CD14-positive monocyte (primary cell): ENCODE data around the gene CHN2. TPM values are rescaled to one million over a fixed set of nuclear protein-coding genes. Genes with fewer than 3 reads are reported as not detected.

ENCODE experiments used
- DNase-seq, 3 donors: peaks; one replicate each; pipeline ENCODE4 v3.0.0-alpha.2; 2011 to 2022
- H2AFZ ChIP-seq: 2 replicates; pipeline ENCODE4 v1.6.0; 2012; ENCODE audit warnings: mild to moderate bottlenecking, low read depth, low read length, inconsistent platforms; ENCODE audit not compliant: insufficient read depth, poor library complexity, severe bottlenecking
- H3K27ac ChIP-seq, 2 donors: 1 replicate in 1 of 2; 2 replicates in 1 of 2; pipeline ENCODE4 v1.5.1; 2012 to 2013; ENCODE audit warnings: low read length in 2 of 2, control low read depth in 1 of 2, inconsistent platforms in 1 of 2, low read depth in 1 of 2, mild to moderate bottlenecking in 1 of 2
- H3K27me3 ChIP-seq, 2 donors: one replicate each; pipeline versions ENCODE4 v1.6.0 to v1.6.1; 2011 to 2013; ENCODE audit warnings: low read length in 2 of 2; ENCODE audit not compliant: control insufficient read depth in 2 of 2, insufficient read depth in 2 of 2
- H3K36me3 ChIP-seq, 2 donors: replicated peaks in 1 of 2; 1 replicate in 1 of 2; 2 replicates in 1 of 2; pipeline versions ENCODE4 v1.5.1 to v1.6.1; 2012 to 2013; ENCODE audit warnings: low read length in 2 of 2, control low read depth in 1 of 2, inconsistent platforms in 1 of 2, mild to moderate bottlenecking in 1 of 2; ENCODE audit not compliant: insufficient read depth in 2 of 2, control insufficient read depth in 1 of 2
- H3K4me1 ChIP-seq, 2 donors: 1 replicate in 1 of 2; 2 replicates in 1 of 2; pipeline versions ENCODE4 v1.5.1 to v1.6.1; 2012 to 2013; ENCODE audit warnings: low read length in 2 of 2, control low read depth in 1 of 2, inconsistent platforms in 1 of 2, mild to moderate bottlenecking in 1 of 2, moderate library complexity in 1 of 2; ENCODE audit not compliant: insufficient read depth in 2 of 2, control insufficient read depth in 1 of 2
- H3K4me2 ChIP-seq: replicated peaks from 2 replicates; pipeline ENCODE3; 2012; ENCODE audit warnings: low read length, moderate library complexity, mild to moderate bottlenecking; ENCODE audit not compliant: poor library complexity, severe bottlenecking; ENCODE audit errors: extremely low read depth
- H3K4me3 ChIP-seq, 3 experiments: fragments of 200-600 bp in 1 of 3; sonication (generic) in 1 of 3; replicated peaks in 1 of 3; 1 replicate in 2 of 3; 2 replicates in 1 of 3; pipeline ENCODE4 v1.5.1; 2011 to 2013; ENCODE audit warnings: low read length in 3 of 3, mild to moderate bottlenecking in 3 of 3, control low read depth in 2 of 3, low read depth in 2 of 3, inconsistent platforms in 1 of 3, moderate library complexity in 1 of 3
- H3K79me2 ChIP-seq: 2 replicates; pipeline ENCODE4 v1.6.0; 2012; ENCODE audit warnings: mild to moderate bottlenecking, control low read depth, inconsistent platforms, low read length, moderate library complexity; ENCODE audit not compliant: insufficient read depth
- H3K9ac ChIP-seq: 2 replicates; pipeline ENCODE4 v1.6.0; 2017; ENCODE audit warnings: low read length, mild to moderate bottlenecking; ENCODE audit not compliant: insufficient read depth, poor library complexity, severe bottlenecking
- H3K9me3 ChIP-seq, 2 donors: replicated peaks in 1 of 2; 1 replicate in 1 of 2; 2 replicates in 1 of 2; pipeline versions ENCODE4 v1.5.1 to v1.6.1; 2012 to 2013; ENCODE audit warnings: low read length in 2 of 2, control low read depth in 1 of 2; ENCODE audit not compliant: control insufficient read depth in 1 of 2, insufficient read depth in 1 of 2
- H4K20me1 ChIP-seq: 2 replicates; pipeline ENCODE4 v1.6.0; 2012; ENCODE audit warnings: mild to moderate bottlenecking, low read length, control low read depth, moderate library complexity; ENCODE audit not compliant: insufficient read depth
- H3K27ac Mint-ChIP-seq, 7 donors: one replicate each; pipeline ENCODE4 v1.8.0; 2020; ENCODE audit warnings: mild to moderate bottlenecking in 7 of 7, mixed read lengths in 7 of 7, moderate library complexity in 6 of 7, inconsistent platforms in 2 of 7
- H3K27me3 Mint-ChIP-seq, 3 donors: one replicate each; pipeline ENCODE4 v1.8.0; 2021 to 2022; ENCODE audit warnings: low read depth in 3 of 3, mild to moderate bottlenecking in 3 of 3, mixed read lengths in 3 of 3, moderate library complexity in 3 of 3, inconsistent platforms in 1 of 3
- H3K36me3 Mint-ChIP-seq, 2 donors: one replicate each; pipeline ENCODE4 v1.8.0; 2020; ENCODE audit warnings: mixed read lengths in 2 of 2, inconsistent platforms in 1 of 2, mild to moderate bottlenecking in 1 of 2
- H3K4me1 Mint-ChIP-seq: one replicate; pipeline ENCODE4 v1.8.0; 2020; ENCODE audit warnings: mild to moderate bottlenecking, mixed read lengths
- H3K4me3 Mint-ChIP-seq, 2 donors: one replicate each; pipeline ENCODE4 v1.8.0; 2020; ENCODE audit warnings: mild to moderate bottlenecking in 2 of 2, mixed read lengths in 2 of 2, moderate library complexity in 1 of 2
- H3K9me3 Mint-ChIP-seq, 7 donors: one replicate each; pipeline ENCODE4 v1.8.0; 2020 to 2022; ENCODE audit warnings: mixed read lengths in 7 of 7, mild to moderate bottlenecking in 6 of 7, moderate library complexity in 6 of 7, inconsistent platforms in 2 of 7
- CTCF ChIP-seq: fragments of 200-600 bp; IDR thresholded peaks from one replicate; pipeline ENCODE4 v1.8.0; 2022; ENCODE audit warnings: antibody characterized with exemption, mild to moderate bottlenecking
- WGBS: methylation state at CpG from one replicate; pipeline ENCODE4 v1.1.5; 2013; ENCODE audit warnings: missing lambda C conversion rate; ENCODE audit not compliant: insufficient coverage; 5-methylcytosine and 5-hydroxymethylcytosine counted together
- intact Hi-C, 2 donors: fragments of 100-400 bp; cut with micrococcal nuclease; formaldehyde crosslinking; loops; one replicate each; pipeline versions ENCODE4 v1.15.0 to v1.15.1; 2023
- polyA plus RNA-seq, 3 donors: library from polyadenylated mRNA; depleted of rRNA in 1 of 3; unstranded in 2 of 3; stranded (reverse) in 1 of 3; fragments of 300-500 nt in 2 of 3; fragments of >200 nt in 1 of 3; fragmentation: Illumina TruSeq in 2 of 3; gene quantifications; 1 replicate in 2 of 3; 2 replicates in 1 of 3; pipeline ENCODE4 v1.2.3, GENCODE V29; 2012 to 2021

The CHN2 gene
- polyA plus RNA-seq, 3 donors, result 26.6 to 66.5 (median 44.8) TPM

- Histone ChIP-seq H3K4me2 (no peak overlapping the region), H3K4me1 (peaks cover 4 to 14% of the 10 kb centered on the region in 2 donors), H4K20me1 (peaks cover 40% of the 10 kb centered on the region), H3K27me3 (peaks cover 0 to 14% of the 10 kb centered on the region in 2 donors), H3K79me2 (no peaks in the 10 kb centered on the region), H3K36me3 (no peaks in the 10 kb centered on the region), H3K27ac (no peak overlapping the region), H2AFZ (no peak overlapping the region), H3K4me3 (no peak overlapping the region), H3K9ac (no peak overlapping the region), H3K9me3 (no peaks in the 10 kb centered on the region)
- peaks cover 23 to 27% of the 10 kb centered on the region in 2 donors for H3K36me3 Mint-ChIP-seq
- no peak for TF ChIP-seq CTCF
- no peak for DNase-seq
- H3K9me3 Mint-ChIP-seq, result peaks cover 0 to 7% (median 2%) of the 10 kb centered on the region in 7 donors
- intact Hi-C loops, result loop anchor here (5.0 to 10.0 kb wide), 4 partner anchors 46 to 217 kb away; partner anchors contain the start of gene CPVL (in 1 of the 2)
- H3K27me3 Mint-ChIP-seq, result peaks cover 15 to 29% (median 17%) of the 10 kb centered on the region in 3 donors
- no peak overlapping the region for H3K4me3 Mint-ChIP-seq
- H3K27ac Mint-ChIP-seq, result no peak overlapping the region
- H3K4me1 Mint-ChIP-seq, result peaks cover 18% of the 10 kb centered on the region
- 80% methylated on average over 1 of the region's 5 CpGs for WGBS
Measured at GRCh38 chr7:29190349-29191045, 4.1 kb upstream of the CHN2 start.

- H2AFZ ChIP-seq, result no peak overlapping the region
- H4K20me1 ChIP-seq, result peaks cover 58% of the 10 kb centered on the region
- intact Hi-C loops, result loop anchor here (5.0 to 10.0 kb wide), 4 partner anchors 48 to 215 kb away; partner anchors contain the start of gene CPVL (in 1 of the 2)
- WGBS, result no CpG with 5 or more reads among the region's 1 CpG
- no peak overlapping the region for H3K9ac ChIP-seq
- H3K4me3 ChIP-seq, result no peak overlapping the region
- H3K79me2 ChIP-seq, result no peaks in the 10 kb centered on the region
- no peak for DNase-seq
- peaks cover 9 to 23% of the 10 kb centered on the region in 2 donors for H3K27me3 ChIP-seq
- Mint-ChIP-seq H3K4me3 (no peak overlapping the region), H3K4me1 (peaks cover 35% of the 10 kb centered on the region), H3K27me3 (peaks cover 24 to 40% (median 24%) of the 10 kb centered on the region in 3 donors), H3K9me3 (peaks cover 0 to 7% (median 2%) of the 10 kb centered on the region in 7 donors), H3K36me3 (peaks cover 24 to 27% of the 10 kb centered on the region in 2 donors), H3K27ac (no peak overlapping the region)
- no peak for TF ChIP-seq CTCF
- H3K4me1 ChIP-seq, result peaks cover 21 to 33% of the 10 kb centered on the region in 2 donors
- no peak overlapping the region for H3K27ac ChIP-seq
- no peaks in the 10 kb centered on the region for H3K9me3 ChIP-seq
- no peak overlapping the region for H3K4me2 ChIP-seq
- H3K36me3 ChIP-seq, result no peaks in the 10 kb centered on the region
Measured at GRCh38 chr7:29192323-29192722, 2.3 kb upstream of the CHN2 start.
